ENCODE results near the gene HPSE. TPM values are rescaled to one million over a fixed set of nuclear protein-coding genes. Genes with fewer than 3 reads are reported as not detected.

HPSE gene
- total and polyA plus RNA-seq, 4 experiments from 2014 or later: 5.6 to 8.9 (median 7.7) TPM

GRCh38 chr4:83356899-83357661 lies 22.4 kb upstream of the HPSE start:
- no peaks in the 10 kb centered on the region for H3K4me1 Mint-ChIP-seq
- no peak overlapping the region for H3K4me3 Mint-ChIP-seq
- Histone ChIP-seq H3K4me3 (ENCODE audit: low read length in 2 of 2) (no peak overlapping the region), H3K36me3 (ENCODE audit: insufficient read depth, low read length) (no peaks in the 10 kb centered on the region), H3K4me1 (ENCODE audit: insufficient read depth, low read length) (no peaks in the 10 kb centered on the region), H3K27me3 (ENCODE audit: insufficient read depth, low read length) (no peaks in the 10 kb centered on the region), H3K9me3 (ENCODE audit: control insufficient read depth in 1 of 2, low read length in 2 of 2) (no peaks in the 10 kb centered on the region), H3K27ac (ENCODE audit: low read depth, low read length) (no peak overlapping the region)
- intact Hi-C loops (cut with micrococcal nuclease): no loop called here
- ChIA-PET CTCF (ENCODE audit: partially characterized antibody) (interaction anchor here (0.7 kb wide), 1 partner anchor 50 kb away, joined by 6 read pairs; no protein-coding TSS in a partner anchor), POLR2A (ENCODE audit: partially characterized antibody) (no interaction called here)
- no peak for DNase-seq
- H3K9me3 Mint-ChIP-seq: peaks cover 0 to 4% (median 0%) of the 10 kb centered on the region in 8 donors
- no peaks in the 10 kb centered on the region for H3K27me3 Mint-ChIP-seq
- no peak overlapping the region for H3K27ac Mint-ChIP-seq
- no peaks in the 10 kb centered on the region for H3K36me3 Mint-ChIP-seq

- Histone ChIP-seq H3K36me3 (ENCODE audit: insufficient read depth, low read length) (no peaks in the 10 kb centered on the region), H3K27me3 (ENCODE audit: insufficient read depth, low read length) (no peaks in the 10 kb centered on the region), H3K4me3 (ENCODE audit: low read length in 2 of 2) (no peak overlapping the region), H3K4me1 (ENCODE audit: insufficient read depth, low read length) (peaks cover 6% of the 10 kb centered on the region), H3K9me3 (ENCODE audit: control insufficient read depth in 1 of 2, low read length in 2 of 2) (no peaks in the 10 kb centered on the region), H3K27ac (ENCODE audit: low read depth, low read length) (no peak overlapping the region)
- peaks cover 0 to 4% (median 0%) of the 10 kb centered on the region in 8 donors for H3K9me3 Mint-ChIP-seq
- no peak overlapping the region for H3K27ac Mint-ChIP-seq
- ChIA-PET POLR2A (ENCODE audit: partially characterized antibody) (no interaction called here), CTCF (ENCODE audit: partially characterized antibody) (interaction anchor here (2.2 kb wide), 1 partner anchor 12 kb away, joined by 4 read pairs; no protein-coding TSS in a partner anchor)
- intact Hi-C loops (cut with micrococcal nuclease): no loop called here
- H3K4me1 Mint-ChIP-seq: peaks cover 4 to 15% (median 6%) of the 10 kb centered on the region in 4 donors
- no peaks in the 10 kb centered on the region for H3K36me3 Mint-ChIP-seq
- no peak for DNase-seq
- no peak overlapping the region for H3K4me3 Mint-ChIP-seq
- H3K27me3 Mint-ChIP-seq: no peaks in the 10 kb centered on the region
These were observed 18.9 kb upstream of the HPSE start for GRCh38 chr4:83353516-83353915.

- intact Hi-C loops (cut with micrococcal nuclease): no loop called here
- H3K4me1 ChIP-seq (ENCODE audit: insufficient read depth, low read length): peaks cover 6% of the 10 kb centered on the region
- H3K27ac ChIP-seq (ENCODE audit: low read depth, low read length): no peak overlapping the region
- Mint-ChIP-seq H3K9me3 (peaks cover 0 to 16% (median 10%) of the 10 kb centered on the region in 8 donors), H3K4me3 (no peak overlapping the region), H3K27me3 (no peaks in the 10 kb centered on the region), H3K27ac (no peak overlapping the region), H3K4me1 (peaks cover 4 to 15% (median 6%) of the 10 kb centered on the region in 4 donors), H3K36me3 (peaks cover 2 to 5% of the 10 kb centered on the region in 2 donors)
- no peaks in the 10 kb centered on the region for H3K9me3 ChIP-seq (ENCODE audit: control insufficient read depth in 1 of 2, low read length in 2 of 2)
- no peaks in the 10 kb centered on the region for H3K27me3 ChIP-seq (ENCODE audit: insufficient read depth, low read length)
- no peak overlapping the region for H3K4me3 ChIP-seq (ENCODE audit: low read length in 2 of 2)
- ChIA-PET POLR2A (ENCODE audit: partially characterized antibody) (no interaction called here), CTCF (ENCODE audit: partially characterized antibody) (interaction anchor here (0.6 kb wide), 1 partner anchor 36 kb away, joined by 9 read pairs; no protein-coding TSS in a partner anchor)
- no peaks in the 10 kb centered on the region for H3K36me3 ChIP-seq (ENCODE audit: insufficient read depth, low read length)
- no peak for DNase-seq
These were observed 13.4 kb upstream of the HPSE start for GRCh38 chr4:83348074-83348473.

- no peak overlapping the region for H3K4me3 ChIP-seq (ENCODE audit: low read length in 2 of 2)
- H3K27me3 Mint-ChIP-seq: peaks cover 0 to 4% of the 10 kb centered on the region in 2 donors
- peaks cover 0 to 23% (median 10%) of the 10 kb centered on the region in 8 donors for H3K9me3 Mint-ChIP-seq
- no peak overlapping the region for H3K27ac Mint-ChIP-seq
- H3K4me1 ChIP-seq (ENCODE audit: insufficient read depth, low read length): peaks cover 14% of the 10 kb centered on the region
- no peak overlapping the region for H3K4me3 Mint-ChIP-seq
- H3K27me3 ChIP-seq (ENCODE audit: insufficient read depth, low read length): no peaks in the 10 kb centered on the region
- no peaks in the 10 kb centered on the region for H3K9me3 ChIP-seq (ENCODE audit: control insufficient read depth in 1 of 2, low read length in 2 of 2)
- no peak overlapping the region for H3K27ac ChIP-seq (ENCODE audit: low read depth, low read length)
- intact Hi-C loops (cut with micrococcal nuclease): no loop called here
- ChIA-PET CTCF (ENCODE audit: partially characterized antibody) (no interaction called here), POLR2A (ENCODE audit: partially characterized antibody) (no interaction called here)
- no peaks in the 10 kb centered on the region for H3K36me3 ChIP-seq (ENCODE audit: insufficient read depth, low read length)
- H3K4me1 Mint-ChIP-seq: peaks cover 10 to 21% (median 13%) of the 10 kb centered on the region in 4 donors
- H3K36me3 Mint-ChIP-seq: peaks cover 2 to 5% of the 10 kb centered on the region in 2 donors
- DNase-seq: no peak
These were observed 7.8 kb upstream of the HPSE start for GRCh38 chr4:83342476-83342875.

- H3K4me1 ChIP-seq (ENCODE audit: insufficient read depth, low read length): peaks cover 14% of the 10 kb centered on the region
- H3K4me3 ChIP-seq (ENCODE audit: low read length in 2 of 2): no peak overlapping the region
- Mint-ChIP-seq H3K27ac (peak overlapping the region in 5 of 7 donors; percentile 20 to 63 (median 62)), H3K27me3 (peaks cover 0 to 4% of the 10 kb centered on the region in 2 donors), H3K36me3 (peaks cover 0 to 3% of the 10 kb centered on the region in 2 donors), H3K9me3 (peaks cover 0 to 16% (median 4%) of the 10 kb centered on the region in 8 donors), H3K4me3 (peak overlapping the region in 4 of 8 donors; percentile 26 to 68 (median 53)), H3K4me1 (peaks cover 11 to 23% (median 14%) of the 10 kb centered on the region in 4 donors)
- DNase-seq: peak; percentile 30 to 50 (median 38)
- no peaks in the 10 kb centered on the region for H3K9me3 ChIP-seq (ENCODE audit: control insufficient read depth in 1 of 2, low read length in 2 of 2)
- ChIA-PET CTCF (ENCODE audit: partially characterized antibody) (interaction anchor here (1.3 kb wide), 1 partner anchor 14 kb away, joined by 4 read pairs; no protein-coding TSS in a partner anchor), POLR2A (ENCODE audit: partially characterized antibody) (interaction anchor here (0.6 to 2.1 kb wide), 2 partner anchors 115 to 1494 kb away, joined by 4 to 5 read pairs; partner anchors contain the start of genes HELQ and MRPS18C)
- no peaks in the 10 kb centered on the region for H3K27me3 ChIP-seq (ENCODE audit: insufficient read depth, low read length)
- intact Hi-C loops (cut with micrococcal nuclease): no loop called here
- no peak overlapping the region for H3K27ac ChIP-seq (ENCODE audit: low read depth, low read length)
- no peaks in the 10 kb centered on the region for H3K36me3 ChIP-seq (ENCODE audit: insufficient read depth, low read length)
These were observed 6.2 kb upstream of the HPSE start for GRCh38 chr4:83340692-83341343.

GRCh38 chr4:83339573-83339972 lies 4.9 kb upstream of the HPSE start:
- no peak for DNase-seq
- H3K27me3 ChIP-seq (ENCODE audit: insufficient read depth, low read length): no peaks in the 10 kb centered on the region
- intact Hi-C loops (cut with micrococcal nuclease): loop anchor here (10.0 kb wide), 1 partner anchor 115 kb away; the partner anchor contains the start of genes HELQ and MRPS18C
- POLR2A ChIA-PET (ENCODE audit: partially characterized antibody): no interaction called here
- H3K27ac ChIP-seq (ENCODE audit: low read depth, low read length): no peak overlapping the region
- Mint-ChIP-seq H3K27me3 (peaks cover 0 to 4% of the 10 kb centered on the region in 2 donors), H3K36me3 (peaks cover 3% of the 10 kb centered on the region in 2 donors), H3K4me1 (peaks cover 19 to 36% (median 22%) of the 10 kb centered on the region in 4 donors), H3K4me3 (no peak overlapping the region), H3K9me3 (peaks cover 0 to 16% (median 4%) of the 10 kb centered on the region in 8 donors), H3K27ac (no peak overlapping the region)
- peaks cover 21% of the 10 kb centered on the region for H3K4me1 ChIP-seq (ENCODE audit: insufficient read depth, low read length)
- CTCF ChIA-PET (ENCODE audit: partially characterized antibody): interaction anchor here (1.7 kb wide), 1 partner anchor 265 kb away, joined by 4 read pairs; no protein-coding TSS in a partner anchor
- no peaks in the 10 kb centered on the region for H3K9me3 ChIP-seq (ENCODE audit: control insufficient read depth in 1 of 2, low read length in 2 of 2)
- H3K4me3 ChIP-seq (ENCODE audit: low read length in 2 of 2): no peak overlapping the region
- no peaks in the 10 kb centered on the region for H3K36me3 ChIP-seq (ENCODE audit: insufficient read depth, low read length)

All from CD4-positive, alpha-beta memory T cell (primary cell).